Measurements from ENCODE around the gene LCOR.
"Not testable (repeated sequence)": the region's sequence is repeated elsewhere in the genome, so short reads cannot be mapped to it uniquely, and the experiment has no call there.

Gene LCOR

DNA sequence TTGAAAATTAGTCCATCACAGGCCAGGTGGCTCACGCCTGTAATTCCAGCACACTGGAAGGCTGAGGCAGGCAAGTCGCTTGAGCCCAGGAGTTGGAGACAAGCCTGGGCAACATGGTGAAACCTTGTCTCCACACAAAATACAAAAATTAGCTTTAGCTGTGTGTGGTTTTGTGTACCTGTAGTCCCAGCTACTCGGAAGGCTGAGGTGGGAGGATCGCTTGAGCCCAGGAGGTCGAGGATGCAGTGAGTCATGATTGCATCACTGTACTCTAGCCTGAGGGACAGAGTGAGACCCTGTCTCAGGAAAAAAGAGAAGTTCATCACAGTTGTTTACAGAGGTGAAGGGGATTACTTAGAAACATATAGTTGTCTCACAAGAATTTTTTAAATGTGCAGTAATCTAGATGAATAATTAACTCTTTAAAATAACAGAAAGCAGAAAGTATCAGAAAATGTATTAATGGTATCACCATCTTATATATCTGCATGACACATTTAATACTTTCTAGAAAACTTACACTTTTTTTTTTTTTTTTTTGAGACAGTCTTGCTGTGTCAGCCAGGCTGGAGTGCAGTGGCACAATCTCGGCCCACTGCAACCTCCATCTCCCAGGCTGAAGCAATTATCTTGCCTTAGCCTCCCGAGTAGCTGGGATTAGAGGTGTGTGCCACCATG lies 8.9 kb downstream of the LCOR start:
- peak; percentile 38 to 56 for ATAC-seq

DNA sequence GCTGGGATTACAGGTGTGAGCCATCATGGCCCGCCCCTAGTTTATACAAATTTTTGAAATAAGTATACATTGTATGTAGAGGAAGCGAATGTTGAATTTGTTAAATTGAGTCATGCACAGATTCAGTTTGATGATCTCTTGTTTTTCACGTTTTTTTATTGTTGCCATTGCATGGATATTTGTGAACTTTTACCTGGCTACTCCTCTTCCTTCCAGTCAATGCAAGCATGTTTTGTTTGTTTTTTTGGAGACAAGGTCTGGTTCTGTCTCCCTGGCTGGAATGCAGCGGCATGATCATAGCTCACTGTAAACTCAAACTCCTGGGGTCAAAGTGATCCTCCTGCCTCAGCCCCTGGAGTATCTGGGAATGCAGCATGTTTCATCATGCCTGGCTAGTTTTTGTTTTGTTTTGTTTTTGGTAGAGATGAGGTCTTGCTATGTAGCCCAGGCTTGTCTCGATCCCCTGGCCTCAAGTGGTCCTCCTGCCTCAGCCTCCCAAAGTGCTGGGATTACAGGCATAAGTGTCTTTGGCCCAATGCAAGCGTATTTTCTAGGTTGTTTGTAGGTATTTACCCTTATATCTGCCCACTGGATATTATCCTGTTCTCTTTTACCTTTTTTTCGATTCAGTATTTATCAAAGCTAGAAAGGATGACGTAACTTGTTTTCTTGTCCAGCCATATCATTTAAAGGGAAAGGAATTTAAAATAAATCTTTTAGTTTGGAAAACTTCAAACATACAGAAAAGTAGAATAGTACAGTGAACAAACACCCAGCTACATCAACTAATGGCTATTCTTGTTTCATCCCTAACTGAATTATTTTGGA lies 11.0 kb downstream of the LCOR start:
- ATAC-seq = no peak

DNA sequence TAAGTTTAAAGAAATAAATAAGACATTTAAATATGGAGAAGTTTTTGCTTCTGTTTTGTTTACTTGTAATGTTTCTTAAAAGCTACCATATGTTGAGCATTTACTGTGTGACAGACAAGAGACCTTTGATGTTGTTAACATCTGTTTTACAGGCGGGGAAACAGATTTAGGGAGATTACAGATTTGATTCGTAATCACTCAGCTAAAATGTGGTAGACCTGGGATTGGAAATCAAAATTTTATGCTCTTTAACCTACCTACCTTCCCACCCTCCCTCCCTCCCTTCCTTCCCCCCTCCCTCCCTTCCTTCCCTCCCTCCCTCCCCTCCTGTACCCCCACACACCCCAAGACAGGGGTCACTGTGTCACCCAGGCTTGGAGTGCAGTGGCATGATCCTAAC lies 11.7 kb downstream of the LCOR start:
- ATAC-seq = no peak

- ATAC-seq = no peak
Measured at GRCh38 chr10:96846395-96846794, 14.3 kb downstream of the LCOR start.

DNA sequence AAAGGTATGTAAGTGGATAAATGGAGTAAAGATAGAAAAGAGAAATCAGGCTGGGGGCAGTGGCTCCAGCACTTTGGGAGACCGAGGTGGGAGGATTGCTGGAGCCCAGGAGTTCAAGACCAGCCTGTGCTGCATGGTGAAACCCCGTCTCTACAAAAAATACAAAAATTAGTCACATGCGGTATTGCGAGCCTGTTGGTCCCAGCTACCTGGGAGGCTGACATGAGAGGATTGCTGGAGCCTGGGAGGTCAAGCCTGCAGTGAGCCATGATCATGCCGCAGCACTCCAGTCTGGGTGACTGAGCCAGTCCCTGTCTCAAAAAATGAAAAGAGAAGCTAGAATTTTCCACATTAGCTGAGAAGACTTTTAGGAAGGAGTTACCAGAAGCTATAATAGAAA lies 14.8 kb downstream of the LCOR start:
- no peak for ATAC-seq

DNA sequence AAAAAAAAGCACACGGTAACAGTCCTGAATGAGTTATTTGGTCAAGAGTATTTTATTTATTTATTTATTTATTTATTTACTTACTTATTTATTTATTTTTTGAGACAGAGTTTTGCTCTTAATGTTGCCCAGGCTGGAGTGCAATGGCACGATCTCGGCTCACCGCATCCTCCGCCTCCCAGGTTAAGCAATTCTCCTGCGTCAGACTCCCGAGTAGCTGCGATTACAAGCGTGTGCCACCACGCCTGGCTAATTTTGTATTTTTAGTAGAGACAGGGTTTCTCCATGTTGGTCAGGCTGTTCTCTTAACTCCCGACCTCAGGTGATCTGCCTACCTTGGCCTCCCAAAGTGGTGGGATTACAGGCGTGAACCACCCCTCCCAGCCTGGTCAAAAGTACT lies 15.3 kb downstream of the LCOR start:
- ATAC-seq = not testable (repeated sequence)

GRCh38 chr10:96850113-96850512 lies 18.0 kb downstream of the LCOR start:
- ATAC-seq = no peak

DNA sequence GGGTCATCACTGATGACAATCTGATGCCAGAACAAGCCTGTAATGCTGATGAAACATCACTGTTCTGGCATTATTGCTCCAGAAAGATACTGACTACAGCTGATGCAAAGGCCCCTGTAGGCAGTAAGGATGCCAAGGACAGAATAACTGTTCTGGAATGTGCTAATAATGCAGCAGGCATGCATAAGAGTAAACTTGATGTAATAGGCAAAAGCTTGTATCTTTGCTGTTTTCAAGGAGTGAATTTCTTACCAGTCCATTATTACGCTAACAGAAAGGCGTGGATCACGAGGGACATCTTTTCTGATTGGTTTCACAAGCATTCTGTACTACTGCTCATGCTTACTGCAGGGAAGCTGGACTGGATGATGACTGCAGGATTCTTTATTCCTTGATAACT lies 18.7 kb downstream of the LCOR start:
- no peak for ATAC-seq

DNA sequence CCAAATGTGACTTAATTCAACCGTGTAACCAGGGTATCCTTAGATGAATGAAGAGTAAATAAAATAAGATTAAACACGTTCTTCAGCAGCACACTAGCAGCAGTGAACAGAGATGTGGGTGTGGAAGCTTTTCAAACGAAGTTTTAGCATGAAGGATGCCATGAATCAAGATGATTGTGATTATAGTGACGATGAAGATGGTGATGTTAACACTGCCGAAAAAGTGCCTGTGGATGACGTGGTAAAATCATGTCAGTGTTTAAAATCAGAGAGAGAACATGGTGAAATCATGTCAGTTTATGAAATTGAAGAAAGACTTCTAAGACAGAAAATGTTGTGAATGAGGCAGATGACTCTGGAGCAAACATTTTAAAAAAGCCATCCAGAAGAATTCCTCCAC lies 19.2 kb downstream of the LCOR start:
- ATAC-seq = no peak

- ATAC-seq = no peak
Measured at GRCh38 chr10:96856317-96856716, 24.2 kb downstream of the LCOR start.

DNA sequence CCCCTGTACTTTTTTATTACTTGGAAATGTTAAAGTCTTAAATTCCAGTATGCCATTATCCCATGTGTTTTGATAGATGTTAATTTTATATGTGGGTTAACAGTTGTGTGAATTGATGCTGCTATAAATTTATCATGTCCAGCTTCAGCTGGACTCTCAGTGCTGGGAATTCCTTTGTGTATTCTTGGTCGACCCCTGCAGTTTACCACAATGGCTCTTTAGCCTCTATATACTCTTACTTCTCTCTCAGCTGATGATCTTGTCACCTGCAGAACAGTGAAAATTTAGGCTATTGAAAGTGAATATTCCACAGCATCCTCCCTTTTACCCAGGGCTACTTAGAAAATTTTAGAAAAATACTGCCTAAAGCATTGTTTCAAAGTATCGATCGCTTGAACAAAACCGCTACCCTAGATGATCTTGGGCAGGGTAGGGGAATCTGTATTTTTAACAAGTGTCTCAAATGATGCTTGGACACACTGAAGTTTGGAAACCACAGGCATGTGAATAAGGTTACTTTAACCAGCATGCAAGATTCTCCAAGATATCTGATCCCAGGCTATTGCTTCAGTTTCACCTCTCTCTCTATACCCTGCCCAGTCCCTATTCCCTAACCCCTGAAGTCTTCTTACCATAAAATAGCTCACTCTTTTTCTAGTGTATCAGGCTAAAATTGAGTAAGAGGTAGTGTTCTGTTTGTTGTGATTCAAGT lies 25.4 kb downstream of the LCOR start:
- ATAC-seq = no peak

DNA sequence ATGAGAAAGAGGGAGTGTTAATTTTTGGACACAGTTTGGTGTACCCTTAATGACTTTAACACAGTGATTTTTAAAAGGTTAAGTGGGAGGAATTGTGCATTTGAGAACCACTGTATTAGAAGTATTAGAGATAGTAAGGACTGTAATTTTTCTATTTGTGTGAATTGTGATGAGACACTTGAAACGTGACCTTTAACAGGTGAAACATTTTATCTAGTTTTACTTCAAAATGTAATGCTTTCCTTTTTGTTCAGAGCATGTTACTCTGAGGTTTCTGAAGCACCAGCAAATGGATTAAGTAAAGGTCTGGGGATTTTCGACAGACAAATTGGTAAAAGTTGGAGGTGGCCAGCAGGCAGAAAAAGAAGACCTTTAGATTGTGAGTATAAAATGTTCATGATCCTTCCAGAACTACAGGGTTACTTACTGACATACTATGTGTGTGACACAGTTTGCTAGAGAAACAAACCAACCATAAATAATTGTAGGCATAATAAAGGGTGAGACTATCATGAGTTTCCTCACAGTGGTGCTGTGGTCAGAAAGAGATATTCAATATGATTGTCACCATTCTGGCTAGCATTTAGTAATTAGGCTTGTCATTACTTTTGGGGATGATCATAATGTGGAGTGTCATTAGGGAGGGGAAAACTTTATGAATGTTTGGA lies 26.1 kb downstream of the LCOR start:
- ATAC-seq = peak; percentile 55 to 76

DNA sequence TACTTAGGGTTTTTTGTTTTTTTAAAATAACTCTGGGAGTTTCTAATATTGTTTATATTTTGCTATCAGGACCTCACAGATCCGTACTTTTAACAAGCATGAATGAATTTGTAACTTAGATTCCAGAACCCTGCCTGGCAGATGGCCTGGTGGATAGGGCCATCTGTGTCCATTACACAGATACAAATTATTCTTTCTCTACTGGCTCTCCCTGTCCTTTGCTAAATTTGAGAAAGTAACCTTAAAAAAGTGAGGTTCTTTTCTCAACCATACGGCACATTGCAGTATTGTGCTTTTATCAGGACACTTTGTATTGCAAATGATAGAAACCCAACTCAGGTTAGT lies 26.6 kb downstream of the LCOR start:
- no peak for ATAC-seq

GRCh38 chr10:96860631-96861277 lies 28.7 kb downstream of the LCOR start:
- ATAC-seq = no peak

GRCh38 chr10:96863922-96864543 lies 31.9 kb downstream of the LCOR start:
- ATAC-seq = peak; percentile 79 to 88

GRCh38 chr10:96873086-96873485 lies 41.0 kb downstream of the LCOR start:
- no peak for ATAC-seq

DNA sequence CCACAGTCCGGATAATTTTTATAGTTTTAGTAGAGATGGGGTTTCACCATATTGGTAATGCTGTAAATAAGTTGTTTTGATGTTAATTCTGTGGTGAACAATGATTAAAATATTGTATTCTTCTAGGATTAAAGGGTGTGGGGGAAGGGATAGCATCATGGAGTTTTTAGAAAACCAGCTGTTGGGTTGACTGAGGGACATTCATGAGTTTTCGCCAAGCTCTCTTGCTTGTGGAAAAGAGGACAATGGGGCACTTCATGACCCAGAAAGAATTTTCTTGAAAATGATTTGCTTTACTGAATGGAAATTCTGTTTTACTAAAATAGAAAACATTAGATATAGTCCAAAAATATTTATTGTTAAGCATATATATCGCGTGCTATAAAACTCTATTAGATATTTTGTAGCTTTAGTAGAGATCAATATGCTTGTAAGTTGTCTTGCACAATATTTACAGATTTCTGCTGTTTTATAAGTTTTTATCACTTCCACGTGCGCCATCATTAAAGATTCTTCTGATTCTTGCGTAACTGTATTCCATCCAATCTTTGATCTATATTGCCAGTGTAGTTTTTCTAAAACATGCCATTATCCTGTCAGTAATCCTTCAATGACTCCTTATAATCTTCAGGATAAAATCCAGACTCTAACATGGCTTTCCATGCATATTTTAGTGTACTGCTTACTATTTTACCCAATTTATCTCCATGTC lies 41.8 kb downstream of the LCOR start:
- no peak for ATAC-seq

GRCh38 chr10:96878057-96878456 lies 46.0 kb downstream of the LCOR start:
- ATAC-seq = no peak

DNA sequence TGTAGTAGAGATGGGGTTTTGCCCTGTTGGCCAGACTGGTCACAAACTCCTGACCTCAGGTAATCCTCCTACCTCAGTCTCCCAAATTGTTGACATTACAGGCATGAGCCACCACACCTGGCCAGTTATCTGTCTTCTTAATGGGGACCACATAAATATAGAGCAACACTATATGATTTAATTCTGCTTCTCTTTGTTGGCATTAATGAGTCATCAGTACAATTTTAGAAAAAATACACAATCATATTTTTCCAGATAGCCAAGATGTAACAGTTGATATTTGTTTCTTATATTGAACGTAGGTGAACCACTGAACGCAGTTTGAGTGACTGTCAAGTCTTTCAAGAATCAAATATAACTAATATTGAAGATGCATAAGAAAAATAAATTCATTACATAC lies 48.5 kb downstream of the LCOR start:
- ATAC-seq = no peak

DNA sequence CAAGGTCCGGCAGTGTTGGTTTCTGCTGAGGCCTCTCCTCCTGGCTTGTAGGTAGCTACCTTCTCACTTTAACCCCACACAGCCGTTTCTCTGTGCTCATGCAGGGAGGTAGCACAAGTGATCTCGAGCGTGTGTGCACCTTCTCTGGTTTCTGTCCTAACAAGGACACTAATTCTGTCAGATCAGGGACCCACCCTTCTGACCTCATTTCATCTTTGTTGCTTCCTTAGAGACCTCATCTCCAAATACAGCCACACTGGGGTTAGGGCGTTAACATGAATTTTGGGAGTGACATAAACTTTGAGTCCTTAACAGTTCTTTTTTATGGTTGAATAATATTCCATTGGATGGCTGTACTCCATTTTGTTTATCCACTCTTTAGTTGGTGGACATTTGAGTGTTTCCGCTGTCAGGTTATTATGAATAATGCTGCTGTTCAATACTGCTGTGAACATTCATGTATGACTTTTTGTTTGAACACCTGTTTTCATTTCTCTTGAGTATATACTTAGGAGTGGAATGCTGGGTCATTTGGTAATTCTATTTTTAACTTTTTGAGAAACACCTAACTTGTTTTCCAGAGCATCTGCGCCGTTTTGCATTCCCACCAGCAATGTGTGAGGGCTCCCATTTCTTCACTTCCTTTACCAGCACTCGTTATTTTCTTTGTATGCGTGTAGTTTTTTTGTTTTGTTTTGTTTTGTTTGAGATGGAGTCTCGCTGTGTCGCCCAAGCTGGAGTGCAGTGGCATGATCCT lies 57.5 kb downstream of the LCOR start:
- no peak for ATAC-seq

DNA sequence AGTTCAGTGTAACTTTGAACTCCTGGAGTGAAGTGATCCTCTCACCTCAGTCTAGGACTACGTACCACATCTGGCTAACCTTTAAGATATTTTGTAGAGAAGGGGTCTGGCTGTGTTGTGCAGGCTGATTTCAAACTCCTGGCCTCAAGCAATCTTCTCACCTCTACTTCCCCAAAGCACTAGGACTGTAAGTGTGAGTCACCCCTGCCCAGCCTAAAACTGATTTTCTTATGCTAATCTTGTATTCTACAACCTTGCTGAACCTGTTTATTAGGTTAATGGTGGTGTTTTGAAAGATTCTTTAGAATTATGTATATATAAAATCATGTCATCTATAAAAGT lies 58.0 kb downstream of the LCOR start:
- ATAC-seq = no peak

Data from activated CD4-positive, CD25-positive, alpha-beta regulatory T cell treated with anti-CD3 and anti-CD28 coated beads, Interleukin-2, amount 50 U/mL, for 24 hours (primary cell).